GM18873 (cell line): ENCODE data around the gene MEOX2.

Experiments used
- ATAC-seq: cut with Tn5 transposase; IDR thresholded peaks from one replicate; pipeline ENCODE4 v1.9.1; 2021; ENCODE audit warnings: mild to moderate bottlenecking, moderate library complexity, moderate number of reproducible peaks; ENCODE audit not compliant: unreplicated experiment, low FRiP score

MEOX2 gene

GRCh38 chr7:15686295-15686956 lies at the start of gene MEOX2:
MEOX2 (minus strand) TSS chr7:15686683; CDS start chr7:15686402, 281 bp downstream.
- ATAC-seq: no peak

- ATAC-seq: no peak
Measured at GRCh38 chr7:15729746-15730145, 43.3 kb upstream of the MEOX2 start.

GRCh38 chr7:15725051-15725450 lies 38.6 kb upstream of the MEOX2 start:
- ATAC-seq: no peak

- ATAC-seq: no peak
Measured at GRCh38 chr7:15723841-15724240, 37.4 kb upstream of the MEOX2 start.

- ATAC-seq: no peak
Measured at GRCh38 chr7:15720849-15721471, 34.5 kb upstream of the MEOX2 start.

- ATAC-seq: no peak
Measured at GRCh38 chr7:15719311-15719710, 32.8 kb upstream of the MEOX2 start.

- no peak for ATAC-seq
Measured at GRCh38 chr7:15715435-15715834, 29.0 kb upstream of the MEOX2 start.

GRCh38 chr7:15709978-15710377 lies 23.5 kb upstream of the MEOX2 start:
- ATAC-seq: no peak

GRCh38 chr7:15707570-15707969 lies 21.1 kb upstream of the MEOX2 start:
- ATAC-seq: no peak

GRCh38 chr7:15703732-15704131 lies 17.2 kb upstream of the MEOX2 start:
- no peak for ATAC-seq

GRCh38 chr7:15692501-15693020 lies 6.1 kb upstream of the MEOX2 start:
- ATAC-seq: no peak

GRCh38 chr7:15688911-15689310 lies 2.4 kb upstream of the MEOX2 start:
- no peak for ATAC-seq

GRCh38 chr7:15688279-15688626 lies 1.8 kb upstream of the MEOX2 start:
- no peak for ATAC-seq

GRCh38 chr7:15687546-15688278 lies 1.2 kb upstream of the MEOX2 start:
- no peak for ATAC-seq

- ATAC-seq: no peak
Measured at GRCh38 chr7:15686957-15687545, 568 bp upstream of the MEOX2 start.

GRCh38 chr7:15685358-15686294 lies 857 bp downstream of the MEOX2 start:
- no peak for ATAC-seq

- no peak for ATAC-seq
Measured at GRCh38 chr7:15684871-15685270, 1.6 kb downstream of the MEOX2 start.

- no peak for ATAC-seq
Measured at GRCh38 chr7:15684111-15684800, 2.2 kb downstream of the MEOX2 start.

GRCh38 chr7:15682751-15683245 lies 3.7 kb downstream of the MEOX2 start:
- ATAC-seq: no peak
